22Rv1 (cell line): ENCODE data around the gene COBL.

Source experiments
- CTCF ChIP-seq: fragments of 450-650 bp; IDR thresholded peaks from 2 replicates; pipeline ENCODE4 v1.5.1; 2017; ENCODE audit warnings: mild to moderate bottlenecking
- ZFX ChIP-seq: fragments of 450-650 bp; IDR thresholded peaks from 2 replicates; pipeline ENCODE4 v1.6.1; 2017; ENCODE audit warnings: antibody characterized with exemption, borderline replicate concordance

- TF ChIP-seq CTCF (no peak), ZFX (no peak)
These were observed 270.1 kb downstream of the COBL start for GRCh38 chr7:51046482-51046881.
